HEK293 (cell line): ENCODE data around the gene XIRP2.

Experiments
- KLF1 ChIP-seq: fragments of 450-650 bp; formaldehyde crosslinking; IDR thresholded peaks from 2 replicates; pipeline ENCODE4 v1.5.1; 2016; ENCODE audit warnings: missing biosample characterization, missing genetic modification characterization
- MEIS1 ChIP-seq: sonication (generic); formaldehyde crosslinking; IDR thresholded peaks from 2 replicates; pipeline ENCODE4 v1.8.1; 2022; ENCODE audit warnings: missing genetic modification reagents, mild to moderate bottlenecking, borderline replicate concordance
- ZEB2 ChIP-seq: fragments of 450-650 bp; formaldehyde crosslinking; IDR thresholded peaks from 2 replicates; pipeline ENCODE4 v1.5.1; 2016; ENCODE audit warnings: missing biosample characterization, missing genetic modification characterization
- ZFHX2 ChIP-seq: fragments of 450-650 bp; formaldehyde crosslinking; conservative IDR thresholded peaks from 2 replicates; pipeline ENCODE4 v1.5.1; 2016; ENCODE audit warnings: missing biosample characterization, missing genetic modification characterization
- ZNF121 ChIP-seq: fragments of 450-650 bp; formaldehyde crosslinking; IDR thresholded peaks from 2 replicates; pipeline ENCODE4 v1.5.1; 2016; ENCODE audit warnings: missing biosample characterization, missing genetic modification characterization
- ZNF324 ChIP-seq: fragments of 450-650 bp; formaldehyde crosslinking; IDR thresholded peaks from 2 replicates; pipeline ENCODE4 v1.5.1; 2016; ENCODE audit warnings: missing biosample characterization, missing genetic modification characterization
- ZNF76 ChIP-seq: fragments of 450-650 bp; formaldehyde crosslinking; IDR thresholded peaks from 2 replicates; pipeline ENCODE4; 2016; ENCODE audit warnings: low read depth, missing biosample characterization, missing genetic modification characterization, borderline replicate concordance
- ZNF768 ChIP-seq: fragments of 450-650 bp; formaldehyde crosslinking; IDR thresholded peaks from 2 replicates; pipeline ENCODE4 v1.5.1; 2018; ENCODE audit warnings: missing biosample characterization, mild to moderate bottlenecking, missing genetic modification characterization
- ZNF777 ChIP-seq: fragments of 450-650 bp; formaldehyde crosslinking; IDR thresholded peaks from 2 replicates; pipeline ENCODE4 v1.5.1; 2017; ENCODE audit warnings: missing biosample characterization, missing genetic modification characterization, borderline replicate concordance
- TF ChIP-seq, protein P1 (sequence below): fragments of 450-650 bp; formaldehyde crosslinking; IDR thresholded peaks from 2 replicates; pipeline ENCODE4 v1.5.1; 2016; ENCODE audit warnings: missing biosample characterization, missing genetic modification characterization
- TF ChIP-seq, protein P2 (sequence below): fragments of 450-650 bp; formaldehyde crosslinking; IDR thresholded peaks from 2 replicates; pipeline ENCODE4 v1.5.1; 2016; ENCODE audit warnings: missing biosample characterization, missing genetic modification characterization, borderline replicate concordance

DNA sequence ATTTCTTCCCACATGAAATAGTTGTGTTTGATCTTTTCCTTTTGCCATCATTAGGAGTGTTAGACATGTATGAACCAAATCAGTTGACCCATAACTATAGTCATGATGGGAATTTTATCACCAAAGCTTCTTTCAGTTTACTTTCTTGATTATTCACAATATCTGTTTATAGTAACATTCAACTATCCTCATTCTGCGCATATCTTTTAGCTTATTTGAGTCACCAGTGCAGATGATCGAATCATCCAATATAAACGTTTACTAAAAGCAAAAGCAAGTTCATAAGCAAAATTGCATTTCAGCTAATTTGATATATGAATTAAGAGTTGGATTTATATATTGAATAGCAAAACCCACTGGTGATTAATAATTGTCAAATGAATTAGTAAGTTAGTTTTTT, 216.4 kb downstream of the XIRP2 start:
- no peak for TF ChIP-seq ZNF324
- no peak for TF ChIP-seq ZNF76 (tag by site-specific recombination)
- TF ChIP-seq, protein P1, sequence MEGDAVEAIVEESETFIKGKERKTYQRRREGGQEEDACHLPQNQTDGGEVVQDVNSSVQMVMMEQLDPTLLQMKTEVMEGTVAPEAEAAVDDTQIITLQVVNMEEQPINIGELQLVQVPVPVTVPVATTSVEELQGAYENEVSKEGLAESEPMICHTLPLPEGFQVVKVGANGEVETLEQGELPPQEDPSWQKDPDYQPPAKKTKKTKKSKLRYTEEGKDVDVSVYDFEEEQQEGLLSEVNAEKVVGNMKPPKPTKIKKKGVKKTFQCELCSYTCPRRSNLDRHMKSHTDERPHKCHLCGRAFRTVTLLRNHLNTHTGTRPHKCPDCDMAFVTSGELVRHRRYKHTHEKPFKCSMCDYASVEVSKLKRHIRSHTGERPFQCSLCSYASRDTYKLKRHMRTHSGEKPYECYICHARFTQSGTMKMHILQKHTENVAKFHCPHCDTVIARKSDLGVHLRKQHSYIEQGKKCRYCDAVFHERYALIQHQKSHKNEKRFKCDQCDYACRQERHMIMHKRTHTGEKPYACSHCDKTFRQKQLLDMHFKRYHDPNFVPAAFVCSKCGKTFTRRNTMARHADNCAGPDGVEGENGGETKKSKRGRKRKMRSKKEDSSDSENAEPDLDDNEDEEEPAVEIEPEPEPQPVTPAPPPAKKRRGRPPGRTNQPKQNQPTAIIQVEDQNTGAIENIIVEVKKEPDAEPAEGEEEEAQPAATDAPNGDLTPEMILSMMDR (tag by site-specific recombination), result no peak
- TF ChIP-seq, protein P2, sequence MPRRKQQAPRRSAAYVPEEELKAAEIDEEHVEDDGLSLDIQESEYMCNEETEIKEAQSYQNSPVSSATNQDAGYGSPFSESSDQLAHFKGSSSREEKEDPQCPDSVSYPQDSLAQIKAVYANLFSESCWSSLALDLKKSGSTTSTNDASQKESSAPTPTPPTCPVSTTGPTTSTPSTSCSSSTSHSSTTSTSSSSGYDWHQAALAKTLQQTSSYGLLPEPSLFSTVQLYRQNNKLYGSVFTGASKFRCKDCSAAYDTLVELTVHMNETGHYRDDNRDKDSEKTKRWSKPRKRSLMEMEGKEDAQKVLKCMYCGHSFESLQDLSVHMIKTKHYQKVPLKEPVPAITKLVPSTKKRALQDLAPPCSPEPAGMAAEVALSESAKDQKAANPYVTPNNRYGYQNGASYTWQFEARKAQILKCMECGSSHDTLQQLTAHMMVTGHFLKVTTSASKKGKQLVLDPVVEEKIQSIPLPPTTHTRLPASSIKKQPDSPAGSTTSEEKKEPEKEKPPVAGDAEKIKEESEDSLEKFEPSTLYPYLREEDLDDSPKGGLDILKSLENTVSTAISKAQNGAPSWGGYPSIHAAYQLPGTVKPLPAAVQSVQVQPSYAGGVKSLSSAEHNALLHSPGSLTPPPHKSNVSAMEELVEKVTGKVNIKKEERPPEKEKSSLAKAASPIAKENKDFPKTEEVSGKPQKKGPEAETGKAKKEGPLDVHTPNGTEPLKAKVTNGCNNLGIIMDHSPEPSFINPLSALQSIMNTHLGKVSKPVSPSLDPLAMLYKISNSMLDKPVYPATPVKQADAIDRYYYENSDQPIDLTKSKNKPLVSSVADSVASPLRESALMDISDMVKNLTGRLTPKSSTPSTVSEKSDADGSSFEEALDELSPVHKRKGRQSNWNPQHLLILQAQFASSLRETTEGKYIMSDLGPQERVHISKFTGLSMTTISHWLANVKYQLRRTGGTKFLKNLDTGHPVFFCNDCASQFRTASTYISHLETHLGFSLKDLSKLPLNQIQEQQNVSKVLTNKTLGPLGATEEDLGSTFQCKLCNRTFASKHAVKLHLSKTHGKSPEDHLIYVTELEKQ, result no peak
- no peak for TF ChIP-seq ZNF768 (tag by site-specific recombination)
- TF ChIP-seq MEIS1 (CRISPR knock-in tag), result no peak
- no peak for TF ChIP-seq ZNF777
- TF ChIP-seq ZFHX2 (tag by site-specific recombination), result no peak
- no peak for TF ChIP-seq ZNF121 (tag by site-specific recombination)
- no peak for TF ChIP-seq KLF1 (tag by site-specific recombination)
- TF ChIP-seq ZEB2, result no peak
